LHCN-M2 (cell line): ENCODE data around the gene EIF2AK2. TPM values are rescaled to one million over a fixed set of nuclear protein-coding genes. Genes with fewer than 3 reads are reported as not detected.
A peak's percentile ranks its signal among the peaks of the same experiment; 100 is the strongest.

Source experiments
- DNase-seq: peaks from one replicate; pipeline ENCODE4 v3.0.0-alpha.2; 2012; ENCODE audit warnings: low read depth
- total RNA-seq: library from RNA; depleted of rRNA; stranded (reverse); fragments of >200 nt; gene quantifications from 2 replicates; pipeline ENCODE4 v1.2.3, GENCODE V29; 2014

The EIF2AK2 gene
- total RNA-seq, 1 experiment from 2014 or later: 41.1 TPM

DNA sequence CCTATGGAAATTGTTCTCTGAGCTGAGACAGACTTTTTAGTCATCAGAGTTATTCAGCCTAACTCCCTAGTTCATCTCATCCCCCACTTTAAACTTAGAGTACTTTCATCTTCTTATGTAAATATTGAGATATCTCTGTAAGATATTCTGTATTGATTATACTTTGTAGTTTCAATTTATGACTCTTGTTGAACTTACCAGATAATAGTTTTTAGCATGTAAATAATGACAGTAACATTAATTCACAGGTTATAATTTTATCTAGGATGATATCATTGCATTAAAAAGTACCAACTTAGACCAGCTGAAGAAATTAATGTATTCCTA is 14.8 kb upstream of the EIF2AK2 start:
- no peak for DNase-seq

DNA sequence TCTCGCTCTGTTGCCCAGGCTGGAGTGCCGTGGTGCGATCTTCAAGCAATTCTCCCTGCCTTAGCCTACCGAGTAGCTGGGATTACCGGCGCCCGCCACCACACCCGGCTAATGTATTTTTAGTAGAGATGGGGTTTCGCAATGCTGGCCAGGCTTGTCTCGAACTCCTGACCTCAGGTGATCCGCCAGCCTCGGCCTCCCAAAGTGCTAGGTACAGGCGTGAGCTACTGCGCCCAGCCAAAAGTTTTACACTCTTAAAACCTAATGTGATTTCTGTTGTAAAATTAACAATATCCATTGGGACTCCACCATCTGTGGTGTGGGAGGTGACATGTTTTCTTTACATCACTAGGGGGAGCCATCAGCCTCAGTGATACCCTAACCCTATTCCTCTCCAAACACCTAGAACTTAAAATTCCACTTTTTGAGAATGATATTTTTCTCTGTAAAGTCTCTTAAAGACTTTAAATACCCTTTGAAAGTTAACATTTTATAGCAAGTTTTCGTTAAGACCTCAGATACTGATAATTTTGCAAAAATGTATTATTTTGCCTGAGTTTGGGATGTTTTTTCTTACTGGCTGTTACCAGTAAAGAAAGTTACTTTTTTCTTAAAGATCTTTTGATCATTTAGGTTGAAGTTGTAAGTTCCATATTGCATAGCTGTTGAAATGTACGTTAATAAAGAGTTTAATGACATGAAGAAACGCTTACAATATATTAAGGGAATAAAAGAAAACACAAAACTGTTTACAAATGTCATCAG is 11.6 kb upstream of the EIF2AK2 start:
- peak; percentile 48 for DNase-seq

DNA sequence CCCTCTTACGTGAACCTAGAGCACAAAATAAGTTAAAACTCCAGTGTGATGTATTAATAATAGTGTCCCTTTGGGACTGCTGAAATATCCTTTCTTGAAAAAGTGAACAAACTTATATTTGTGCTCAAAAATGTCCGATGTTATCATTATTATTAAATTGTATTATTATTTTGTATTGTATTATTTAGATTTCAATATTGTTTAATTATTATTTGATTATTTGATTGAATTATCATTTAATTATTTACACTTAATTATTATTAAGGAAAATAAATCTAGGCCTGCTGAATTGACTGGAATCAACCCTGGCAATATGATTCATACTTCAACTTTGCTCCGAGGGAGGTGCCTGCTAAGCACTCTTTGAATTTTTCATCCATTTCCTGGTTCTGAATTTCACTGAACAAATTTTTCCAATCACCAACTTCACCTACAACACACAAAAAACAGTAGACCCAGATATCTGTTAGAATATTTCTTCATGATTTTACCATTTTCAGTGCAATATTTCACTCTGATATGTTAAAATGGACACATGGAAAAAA is 10.9 kb upstream of the EIF2AK2 start:
- no peak for DNase-seq

DNA sequence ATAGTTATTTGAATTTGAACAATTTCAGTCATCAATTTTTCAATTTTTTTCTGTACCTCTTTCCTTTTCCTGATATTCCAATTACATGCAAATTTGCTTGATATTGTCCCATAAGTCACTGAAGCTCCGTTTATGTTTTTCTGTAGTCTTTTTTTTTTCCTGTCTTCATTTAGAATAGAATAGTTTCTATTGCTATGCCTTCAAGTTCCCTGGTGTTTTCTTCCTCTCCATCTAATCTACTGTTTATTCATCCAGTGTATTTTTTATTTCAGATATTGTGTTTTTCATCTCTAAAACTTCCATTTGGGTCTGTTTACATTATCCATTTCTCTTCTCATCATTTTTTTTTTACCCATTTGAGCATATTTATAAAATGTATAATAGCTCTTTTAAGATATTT is 8.0 kb upstream of the EIF2AK2 start:
- no peak for DNase-seq

DNA sequence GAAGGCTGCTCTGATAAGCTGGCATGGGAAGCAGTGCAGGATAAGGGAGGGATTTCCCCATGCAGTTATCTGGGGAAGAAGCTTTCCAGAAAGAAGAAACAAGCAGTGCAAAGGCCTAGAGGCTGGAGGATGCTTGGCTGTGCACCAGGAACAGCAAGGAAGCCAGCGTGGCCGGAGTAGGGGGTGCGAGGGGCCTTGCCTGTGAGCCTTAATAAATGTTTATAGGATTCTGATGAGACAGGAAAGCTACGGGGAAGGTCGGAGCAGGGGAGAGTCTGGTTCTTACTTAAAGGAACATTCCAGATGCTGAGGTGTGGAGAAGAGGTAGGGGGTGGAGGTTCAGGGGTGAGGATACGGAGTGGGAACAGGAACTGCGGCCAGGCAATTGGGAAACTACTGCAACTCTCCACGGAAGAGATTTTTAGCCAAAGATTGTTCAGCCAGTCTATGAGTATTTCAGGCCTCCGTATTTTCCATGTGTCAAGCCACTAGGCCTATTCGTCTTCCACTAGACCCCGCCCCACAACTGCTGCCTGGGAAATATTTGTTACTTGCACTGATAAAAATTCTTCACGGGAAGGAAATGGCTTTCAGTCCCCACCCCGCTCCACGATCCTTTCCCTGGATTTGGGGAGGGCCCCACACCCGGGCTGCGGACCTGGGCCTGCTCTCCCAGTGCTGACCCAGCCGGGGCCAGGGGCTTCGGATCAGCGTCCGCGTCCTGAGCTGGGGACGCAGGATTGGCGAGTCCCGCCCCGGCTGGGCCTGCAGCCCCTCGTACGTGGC is 516 bp downstream of the EIF2AK2 start:
- peak; percentile 56 for DNase-seq

- no peak for DNase-seq
These were observed 2.0 kb downstream of the EIF2AK2 start for GRCh38 chr2:37154785-37155184.

GRCh38 chr2:37153224-37153623 is 3.6 kb downstream of the EIF2AK2 start:
- DNase-seq: no peak

- DNase-seq: no peak
These were observed 7.0 kb downstream of the EIF2AK2 start for GRCh38 chr2:37149626-37150322.

GRCh38 chr2:37148325-37148724 is 8.5 kb downstream of the EIF2AK2 start:
- DNase-seq: no peak

DNA sequence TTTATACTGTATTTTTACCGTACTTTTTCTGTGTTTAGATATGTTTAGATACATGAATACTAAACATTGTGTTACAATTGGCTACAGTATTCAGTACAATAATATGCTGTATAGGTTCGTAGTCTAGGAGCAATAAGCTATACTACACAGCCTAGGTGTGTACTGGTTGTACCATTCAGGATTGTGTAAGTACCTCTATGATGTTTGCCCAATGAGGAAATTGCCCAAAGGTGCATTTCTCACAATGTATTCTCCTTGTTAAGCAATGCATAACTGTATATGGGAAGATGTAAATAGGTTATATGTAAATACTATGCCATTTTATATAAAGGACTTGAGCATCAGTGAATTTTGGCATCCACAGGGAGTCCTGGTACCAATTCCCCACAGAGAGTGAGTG is 10.7 kb downstream of the EIF2AK2 start:
- DNase-seq: no peak

DNA sequence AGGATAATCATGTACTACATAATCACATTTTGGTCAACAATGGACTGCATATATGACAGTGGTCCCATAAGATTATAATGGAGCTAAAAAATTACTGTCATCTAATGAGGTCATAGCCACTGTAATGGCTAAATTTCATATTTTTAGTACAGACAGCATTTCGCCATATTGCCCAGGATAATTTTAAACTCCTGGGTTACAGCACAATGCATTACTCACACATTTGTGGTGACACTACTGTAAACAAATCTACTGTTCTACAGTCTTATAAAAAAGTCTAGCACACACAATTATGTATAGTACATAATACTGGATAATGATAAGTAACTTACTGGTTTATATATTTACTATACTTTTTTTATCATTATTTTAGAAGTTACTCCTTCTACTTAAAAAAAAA is 12.8 kb downstream of the EIF2AK2 start:
- peak; percentile 59 for DNase-seq

DNA sequence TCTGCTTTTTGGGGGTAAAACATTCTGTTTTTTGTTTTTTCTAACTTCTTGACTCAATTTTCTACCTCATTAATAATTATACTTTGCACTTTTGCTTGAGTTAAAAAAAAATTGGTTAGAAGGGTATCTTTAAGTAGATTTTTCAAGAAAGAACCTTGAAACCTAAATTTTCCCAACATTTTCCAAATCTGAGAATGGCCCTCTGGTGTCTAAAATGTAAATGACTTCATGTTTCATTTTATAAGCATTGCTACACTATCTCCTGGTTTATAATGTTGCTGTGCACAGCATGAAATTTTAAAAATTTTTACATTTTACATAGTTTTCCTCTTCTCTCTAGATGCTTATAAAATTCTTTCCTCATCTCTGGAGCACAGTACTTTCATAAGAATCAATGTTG is 14.2 kb downstream of the EIF2AK2 start:
- DNase-seq: no peak

DNA sequence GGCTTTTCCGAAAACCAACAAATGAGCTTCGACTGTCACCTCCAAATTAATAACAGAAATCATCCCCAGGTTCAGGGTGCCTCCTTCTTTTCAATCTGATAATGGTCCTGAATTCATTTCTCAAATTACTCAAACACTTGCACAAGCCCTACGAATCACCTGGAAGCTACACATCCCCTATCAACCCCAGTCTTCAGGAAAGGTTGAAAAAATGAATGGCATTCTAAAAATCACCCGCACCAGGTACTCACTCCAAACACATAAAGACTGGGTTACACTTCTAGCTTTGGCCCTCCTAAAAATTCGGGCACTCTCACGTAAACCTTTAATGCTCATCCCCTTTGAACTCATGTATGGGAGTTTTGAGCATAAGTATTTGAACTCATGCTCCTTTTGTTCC is 23.9 kb downstream of the EIF2AK2 start:
- no peak for DNase-seq

DNA sequence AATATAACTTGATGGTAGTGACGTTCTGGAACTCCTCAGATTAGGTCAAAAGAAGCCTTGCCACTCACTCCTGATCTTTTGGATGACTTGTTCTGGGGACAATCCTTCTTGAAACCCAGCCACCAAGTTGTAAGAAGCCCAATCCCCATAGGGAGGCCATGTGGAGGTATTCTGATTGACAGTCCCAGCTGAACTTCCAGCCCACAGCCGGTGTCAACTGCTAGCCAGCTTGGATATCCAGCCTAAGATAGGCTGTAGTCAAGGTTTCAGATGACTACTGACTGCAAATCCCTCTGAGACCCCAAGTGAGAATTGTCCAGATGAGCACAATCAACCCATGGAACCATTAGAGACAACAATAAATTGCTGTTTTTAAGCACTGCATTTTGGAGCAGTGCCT is 31.4 kb downstream of the EIF2AK2 start:
- peak; percentile 92 for DNase-seq

DNA sequence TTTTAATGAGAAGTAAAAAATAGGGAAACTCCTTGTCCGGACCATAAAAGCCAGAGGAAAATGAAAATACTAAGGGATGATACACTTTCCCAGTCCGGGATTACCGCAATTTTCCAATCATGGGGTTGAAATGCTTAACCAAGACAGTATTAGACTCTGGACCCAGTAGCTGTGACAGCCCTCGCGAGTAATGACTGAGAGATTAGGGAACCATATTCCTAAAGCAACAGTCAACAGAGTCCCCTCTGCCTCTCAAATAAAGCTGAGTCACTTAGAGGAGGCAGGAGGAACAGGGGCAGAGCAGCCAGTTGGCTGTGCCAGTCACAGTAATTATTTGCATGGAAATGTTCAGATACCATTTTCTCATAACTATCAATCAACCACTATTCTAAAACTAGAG is 37.6 kb downstream of the EIF2AK2 start:
- peak; percentile 66 for DNase-seq

- no peak for DNase-seq
These were observed 39.2 kb downstream of the EIF2AK2 start for GRCh38 chr2:37117566-37117965.

DNA sequence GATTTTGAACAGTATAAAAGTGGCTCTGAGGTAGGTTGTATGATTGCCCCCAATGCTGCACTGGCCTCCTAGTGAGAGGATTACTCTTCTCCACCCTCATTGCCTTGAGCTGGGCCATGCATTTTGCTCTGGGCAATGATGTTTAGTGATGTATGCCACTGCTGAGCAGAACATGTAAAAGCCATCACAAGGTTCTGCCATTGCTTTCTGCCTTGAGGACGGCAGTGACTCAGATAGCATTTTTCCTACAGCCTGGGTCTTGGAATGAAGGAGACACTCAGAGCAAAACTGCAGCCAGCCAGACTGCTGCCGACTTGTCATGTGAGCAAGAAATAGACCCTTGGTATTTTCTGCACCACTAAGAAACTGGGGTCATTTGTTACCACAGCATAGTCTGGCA is 44.8 kb downstream of the EIF2AK2 start:
- no peak for DNase-seq

DNA sequence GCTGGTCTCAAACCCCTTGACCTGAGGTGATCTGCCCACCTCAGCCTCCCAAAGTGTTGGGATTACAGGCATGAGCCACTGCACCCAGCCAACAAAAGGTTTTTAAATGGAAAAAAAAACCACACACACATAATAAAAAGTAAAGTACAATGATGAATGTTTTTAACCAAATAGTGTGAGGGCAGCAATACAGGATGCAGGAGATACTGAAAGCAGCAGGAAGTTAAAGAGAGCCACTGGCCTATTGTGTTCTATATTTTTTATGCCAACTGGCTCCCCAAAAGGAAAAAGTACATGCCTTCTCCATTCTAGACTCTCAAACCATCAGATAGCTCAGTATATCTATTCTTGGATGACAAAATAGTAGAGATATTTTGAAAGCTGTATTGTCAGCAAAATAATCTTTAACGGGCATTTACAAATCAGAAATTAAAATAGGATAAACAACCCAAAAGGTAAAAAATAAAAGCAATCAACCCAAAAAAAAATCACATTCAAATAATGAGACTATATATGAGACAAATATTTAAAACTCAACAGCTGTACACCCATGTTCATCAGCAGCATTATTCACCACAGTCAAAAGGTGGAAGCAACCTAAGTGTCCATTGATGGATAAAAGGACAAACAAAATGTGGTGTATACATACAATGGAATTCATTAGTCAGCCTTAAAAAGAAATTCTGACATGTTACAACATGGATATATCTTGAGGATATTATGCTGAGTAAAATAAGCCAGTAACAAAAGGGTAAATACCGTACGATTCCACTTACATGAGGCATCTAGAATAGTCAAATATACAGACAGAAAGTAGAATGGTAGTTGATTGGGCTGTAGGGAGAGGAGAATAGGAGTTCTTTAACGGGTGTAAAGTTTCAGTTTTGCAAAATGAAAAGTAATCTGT is 46.2 kb downstream of the EIF2AK2 start:
- no peak for DNase-seq

DNA sequence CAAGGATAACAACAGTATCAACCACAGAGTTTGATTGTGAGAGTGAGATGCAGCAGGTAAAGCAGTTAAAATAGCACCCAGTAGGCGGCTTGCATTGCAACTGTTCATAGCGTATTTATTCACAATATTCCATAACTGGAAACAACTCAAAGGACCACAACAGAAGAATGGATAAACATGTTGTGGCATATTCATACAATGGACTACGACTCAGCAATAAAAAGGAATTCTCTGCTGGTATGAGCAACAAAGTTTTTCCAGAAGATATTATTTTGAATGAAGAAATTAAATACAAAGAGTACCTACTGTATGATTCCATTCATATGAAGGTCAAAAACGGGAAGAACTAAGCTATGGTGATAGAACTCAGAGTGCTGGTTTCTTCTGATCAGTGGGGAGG is 47.3 kb downstream of the EIF2AK2 start:
- DNase-seq: no peak

- no peak for DNase-seq
These were observed 51.6 kb downstream of the EIF2AK2 start for GRCh38 chr2:37105150-37105549.

DNA sequence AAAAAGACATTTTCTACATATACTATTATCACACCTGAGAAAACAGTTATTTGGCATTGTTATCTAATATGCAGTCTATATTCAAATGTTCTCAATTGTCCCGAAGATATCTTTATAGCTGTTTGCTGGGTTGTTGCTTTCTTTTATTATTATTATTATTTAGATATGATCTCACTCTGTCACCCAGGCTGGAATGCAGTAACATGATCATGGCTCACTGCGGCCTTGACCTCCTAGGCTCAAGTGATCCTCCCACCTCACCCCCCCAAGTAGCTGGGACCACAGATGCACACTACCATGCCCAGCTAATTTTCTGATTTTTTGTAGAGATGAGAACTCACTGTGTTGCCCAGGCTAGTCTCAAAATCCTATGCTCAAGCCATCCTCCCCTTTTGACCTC is 52.6 kb downstream of the EIF2AK2 start:
- no peak for DNase-seq
